NCI-H345 treated with DMSO at 0.1 percent for 48 hours (cell line): Measurements from ENCODE around the gene KATNIP.
"Not testable (repeated sequence)": the region's sequence is repeated elsewhere in the genome, so short reads cannot be mapped to it uniquely, and the experiment has no call there.

Experiments
- DNase-seq: peaks from one replicate; lab custom pipeline; 2025; ENCODE audit not compliant: unreplicated experiment; lab: John Stamatoyannopoulos, UW

KATNIP gene

GRCh38 chr16:27534256-27534655 lies 15.7 kb upstream of the KATNIP start:
- no peak for DNase-seq

- DNase-seq: no peak
These were observed 11.4 kb upstream of the KATNIP start for GRCh38 chr16:27538528-27538927.

- DNase-seq: no peak
These were observed 10.8 kb upstream of the KATNIP start for GRCh38 chr16:27539120-27539519.

GRCh38 chr16:27539636-27540035 lies 10.3 kb upstream of the KATNIP start:
- DNase-seq: no peak

GRCh38 chr16:27543801-27544200 lies 6.1 kb upstream of the KATNIP start:
- DNase-seq: no peak

- DNase-seq: no peak
These were observed 5.3 kb upstream of the KATNIP start for GRCh38 chr16:27544671-27545070.

- DNase-seq: no peak
These were observed 2.8 kb upstream of the KATNIP start for GRCh38 chr16:27547134-27547533.

- no peak for DNase-seq
These were observed 2.1 kb upstream of the KATNIP start for GRCh38 chr16:27547851-27548250.

- no peak for DNase-seq
These were observed 539 bp upstream of the KATNIP start for GRCh38 chr16:27549464-27549745.

GRCh38 chr16:27550582-27550920 lies 607 bp downstream of the KATNIP start:
- no peak for DNase-seq

GRCh38 chr16:27551036-27551435 lies 1.1 kb downstream of the KATNIP start:
- DNase-seq: no peak

- DNase-seq: no peak
These were observed 6.5 kb downstream of the KATNIP start for GRCh38 chr16:27556471-27556870.

- no peak for DNase-seq
These were observed 8.5 kb downstream of the KATNIP start for GRCh38 chr16:27558434-27558833.

- no peak for DNase-seq
These were observed 9.0 kb downstream of the KATNIP start for GRCh38 chr16:27558932-27559331.

- no peak for DNase-seq
These were observed 11.3 kb downstream of the KATNIP start for GRCh38 chr16:27561216-27561615.

- DNase-seq: no peak
These were observed 14.3 kb downstream of the KATNIP start for GRCh38 chr16:27564224-27564623.

- DNase-seq: no peak
These were observed 16.5 kb downstream of the KATNIP start for GRCh38 chr16:27566417-27566816.

- no peak for DNase-seq
These were observed 18.1 kb downstream of the KATNIP start for GRCh38 chr16:27568077-27568476.

GRCh38 chr16:27570986-27571385 lies 21.0 kb downstream of the KATNIP start:
- not testable (repeated sequence) for DNase-seq

- DNase-seq: no peak
These were observed 21.7 kb downstream of the KATNIP start for GRCh38 chr16:27571433-27572326.

GRCh38 chr16:27572711-27573110 lies 22.8 kb downstream of the KATNIP start:
- no peak for DNase-seq

- DNase-seq: no peak
These were observed 26.8 kb downstream of the KATNIP start for GRCh38 chr16:27576729-27577128.
